Retinal pigment epithelial cell (primary cell): Measurements from ENCODE around the gene PLRG1.

Experiments
- DNase-seq: peaks from one replicate; pipeline ENCODE4 v3.0.0-alpha.2; 2010; ENCODE audit warnings: low read depth
- H3K4me3 ChIP-seq: 2 replicates; pipeline ENCODE4 v1.5.1; 2011; ENCODE audit warnings: mild to moderate bottlenecking, low read length, control low read depth, moderate library complexity
- TF ChIP-seq, protein P1 (sequence below): conservative IDR thresholded peaks from 2 replicates; pipeline ENCODE4 v1.5.1; 2011; ENCODE audit warnings: low read depth, low read length, control low read depth, inconsistent platforms

PLRG1 gene

DNA sequence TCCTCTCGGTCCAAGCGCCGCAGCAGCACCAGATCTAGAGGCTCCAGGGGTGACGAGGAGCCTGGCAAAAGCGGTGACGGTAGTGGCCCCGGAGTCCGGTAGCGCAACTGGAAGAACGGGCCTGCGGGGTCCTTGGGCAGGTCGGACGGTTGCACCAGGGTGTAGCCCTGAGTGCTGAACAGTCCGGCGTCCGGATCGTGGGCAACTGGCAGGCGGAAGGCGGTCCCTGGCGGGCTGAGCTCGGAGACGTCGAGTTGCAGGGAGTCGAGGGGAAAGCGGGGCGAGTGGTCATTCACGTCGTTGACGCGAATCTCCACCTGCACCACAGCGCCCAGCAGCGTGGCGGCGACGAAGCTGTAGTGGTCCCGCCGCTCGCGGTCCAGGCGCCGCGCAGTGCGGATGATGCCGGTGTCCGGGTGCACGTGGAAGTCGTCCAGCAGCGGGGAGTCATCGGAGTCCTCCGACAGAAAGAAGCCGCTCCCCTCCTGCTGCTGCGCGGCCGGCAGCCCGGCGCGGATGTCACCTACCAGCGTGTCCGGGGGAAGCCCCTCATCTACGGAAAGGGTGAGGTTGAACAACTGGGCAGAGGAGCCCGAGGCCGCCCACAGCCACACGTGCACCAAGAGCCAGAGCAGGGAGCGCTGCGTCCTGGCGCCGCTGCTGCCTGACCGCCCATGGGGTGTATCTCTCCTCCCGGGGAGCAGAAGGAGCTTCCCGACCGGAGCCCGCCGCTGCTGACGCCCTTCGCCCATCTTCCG, 59.4 kb downstream of the PLRG1 start:
- peak overlapping the region; percentile 42 for H3K4me3 ChIP-seq

DNA sequence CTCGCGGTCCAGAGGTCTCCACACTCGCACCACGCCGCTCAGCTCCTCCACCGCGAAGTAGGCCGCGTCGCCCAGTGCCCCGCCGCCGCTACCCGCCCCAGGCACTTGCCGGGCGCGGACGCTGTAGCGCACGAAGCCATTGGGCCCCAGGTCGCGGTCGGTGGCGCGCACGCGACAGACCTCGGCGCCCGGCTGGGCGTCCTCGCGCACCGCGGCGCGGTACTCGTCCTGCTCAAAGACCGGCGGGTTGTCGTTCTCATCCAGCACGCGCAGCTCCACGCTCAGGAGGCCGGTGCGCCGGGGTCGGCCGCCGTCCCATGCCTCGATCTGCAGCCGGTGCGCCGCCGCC, 60.0 kb downstream of the PLRG1 start:
- no peak overlapping the region for H3K4me3 ChIP-seq
- TF ChIP-seq, protein P1, sequence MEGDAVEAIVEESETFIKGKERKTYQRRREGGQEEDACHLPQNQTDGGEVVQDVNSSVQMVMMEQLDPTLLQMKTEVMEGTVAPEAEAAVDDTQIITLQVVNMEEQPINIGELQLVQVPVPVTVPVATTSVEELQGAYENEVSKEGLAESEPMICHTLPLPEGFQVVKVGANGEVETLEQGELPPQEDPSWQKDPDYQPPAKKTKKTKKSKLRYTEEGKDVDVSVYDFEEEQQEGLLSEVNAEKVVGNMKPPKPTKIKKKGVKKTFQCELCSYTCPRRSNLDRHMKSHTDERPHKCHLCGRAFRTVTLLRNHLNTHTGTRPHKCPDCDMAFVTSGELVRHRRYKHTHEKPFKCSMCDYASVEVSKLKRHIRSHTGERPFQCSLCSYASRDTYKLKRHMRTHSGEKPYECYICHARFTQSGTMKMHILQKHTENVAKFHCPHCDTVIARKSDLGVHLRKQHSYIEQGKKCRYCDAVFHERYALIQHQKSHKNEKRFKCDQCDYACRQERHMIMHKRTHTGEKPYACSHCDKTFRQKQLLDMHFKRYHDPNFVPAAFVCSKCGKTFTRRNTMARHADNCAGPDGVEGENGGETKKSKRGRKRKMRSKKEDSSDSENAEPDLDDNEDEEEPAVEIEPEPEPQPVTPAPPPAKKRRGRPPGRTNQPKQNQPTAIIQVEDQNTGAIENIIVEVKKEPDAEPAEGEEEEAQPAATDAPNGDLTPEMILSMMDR: no peak
- no peak for DNase-seq

More for the DNA sequence above, 59.4 kb downstream of the PLRG1 start:
- TF ChIP-seq, protein P1: no peak
- DNase-seq: no peak

DNA sequence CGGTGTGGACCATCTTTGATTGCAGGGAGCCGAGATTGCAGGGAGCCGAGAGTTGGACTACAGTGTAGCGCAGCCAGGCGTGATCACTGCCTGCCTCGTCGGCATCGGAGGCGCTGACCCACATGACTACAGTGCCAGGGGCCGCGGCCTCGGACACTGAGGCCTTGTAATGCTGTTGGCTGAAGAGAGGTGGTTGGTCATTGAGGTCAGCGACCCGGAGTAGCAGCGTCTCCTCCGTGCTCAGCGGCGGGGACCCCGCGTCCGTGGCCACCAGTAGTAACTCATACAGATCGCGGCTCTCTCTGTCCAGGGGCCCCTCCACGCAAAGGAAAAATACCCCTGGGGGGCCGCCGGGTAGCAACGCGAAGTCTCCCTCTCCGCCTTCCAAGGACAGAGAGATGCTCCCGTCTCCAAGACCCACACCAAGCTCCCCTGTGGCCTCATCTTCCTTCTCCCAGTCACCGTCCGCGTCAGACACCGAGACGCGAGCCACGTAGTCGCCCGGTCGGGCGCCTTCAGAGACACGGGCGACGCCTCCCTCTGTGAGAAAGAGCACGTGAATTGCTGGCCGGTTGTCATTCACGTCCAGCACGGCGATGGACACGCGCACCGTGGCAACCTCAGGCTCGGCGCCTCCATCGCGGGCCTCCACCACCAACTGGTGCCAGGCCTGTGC, 60.5 kb downstream of the PLRG1 start:
- TF ChIP-seq, protein P1: no peak
- no peak for DNase-seq

DNA sequence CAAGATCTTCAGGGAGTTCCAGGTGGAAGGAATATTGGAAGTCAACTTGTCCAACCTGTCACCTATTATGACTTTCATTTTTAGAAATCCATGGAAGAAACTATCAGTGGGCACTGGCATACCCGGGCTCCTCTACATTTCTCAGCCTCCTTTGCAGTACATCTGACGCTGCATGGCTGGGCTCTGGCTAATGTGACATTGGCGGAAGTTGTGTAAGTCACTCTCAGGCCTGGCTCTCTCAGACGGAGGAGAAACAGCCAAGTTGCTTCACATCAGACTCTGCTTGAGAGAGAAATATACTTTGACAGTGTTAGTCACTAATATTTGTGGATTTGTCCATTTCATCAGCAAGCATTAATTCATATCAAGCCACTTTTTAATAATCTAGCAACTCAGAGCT, 63.1 kb downstream of the PLRG1 start:
- no peak for DNase-seq
- TF ChIP-seq, protein P1: no peak
- no peak overlapping the region for H3K4me3 ChIP-seq

More for the DNA sequence above, 60.5 kb downstream of the PLRG1 start:
- no peak overlapping the region for H3K4me3 ChIP-seq

DNA sequence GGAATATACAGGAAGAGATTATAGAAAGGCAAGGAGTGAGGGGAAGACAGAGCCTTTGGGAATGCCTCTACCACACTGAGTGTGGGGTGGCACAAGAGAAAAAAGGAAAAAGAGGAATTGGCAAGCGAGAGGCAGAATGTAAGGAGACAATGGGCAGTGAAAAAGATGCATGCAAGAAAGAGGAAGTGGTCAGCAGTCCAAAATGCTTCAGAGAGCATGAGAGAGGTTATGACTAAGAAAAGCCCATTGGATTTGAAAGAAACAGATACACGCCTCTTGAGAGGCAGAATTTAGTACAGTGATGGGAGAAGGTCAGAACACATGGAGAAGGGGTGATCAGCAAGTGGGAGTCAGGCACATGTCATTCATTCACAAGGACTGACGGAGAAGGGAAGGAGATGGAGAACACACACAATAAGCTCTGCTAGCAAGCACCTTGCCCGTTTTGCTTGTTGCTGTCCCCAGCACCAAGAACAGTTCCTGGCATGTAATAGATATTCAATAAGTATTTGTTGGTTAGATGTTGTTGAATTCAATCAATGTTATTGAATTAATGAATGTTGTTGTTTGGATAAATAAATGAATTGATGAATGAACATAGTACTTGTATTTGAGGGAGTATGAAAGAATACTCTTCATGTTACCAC, 65.0 kb downstream of the PLRG1 start:
- TF ChIP-seq, protein P1: no peak
- no peak overlapping the region for H3K4me3 ChIP-seq
- no peak for DNase-seq
